ENCODE data around the gene ABCA4. TPM values are rescaled to one million over a fixed set of nuclear protein-coding genes. Genes with fewer than 3 reads are reported as not detected.

The ABCA4 gene
- total RNA-seq, 1 donor from 2014 or later = not detected

GRCh38 chr1:94118471-94118870 lies 2.5 kb downstream of the ABCA4 start:
- intact Hi-C loops (cut with micrococcal nuclease) = no loop called here
- H3K4me1 Mint-ChIP-seq = no peaks in the 10 kb centered on the region
- POLR2A ChIA-PET = no interaction called here
- ATAC-seq (ENCODE audit: low read depth) (no peak), DNase-seq (no peak)
- H3K27ac Mint-ChIP-seq = no peak overlapping the region
- no peaks in the 10 kb centered on the region for H3K9me3 Mint-ChIP-seq
- CTCF ChIA-PET = no interaction called here
- TF ChIP-seq, protein P1, sequence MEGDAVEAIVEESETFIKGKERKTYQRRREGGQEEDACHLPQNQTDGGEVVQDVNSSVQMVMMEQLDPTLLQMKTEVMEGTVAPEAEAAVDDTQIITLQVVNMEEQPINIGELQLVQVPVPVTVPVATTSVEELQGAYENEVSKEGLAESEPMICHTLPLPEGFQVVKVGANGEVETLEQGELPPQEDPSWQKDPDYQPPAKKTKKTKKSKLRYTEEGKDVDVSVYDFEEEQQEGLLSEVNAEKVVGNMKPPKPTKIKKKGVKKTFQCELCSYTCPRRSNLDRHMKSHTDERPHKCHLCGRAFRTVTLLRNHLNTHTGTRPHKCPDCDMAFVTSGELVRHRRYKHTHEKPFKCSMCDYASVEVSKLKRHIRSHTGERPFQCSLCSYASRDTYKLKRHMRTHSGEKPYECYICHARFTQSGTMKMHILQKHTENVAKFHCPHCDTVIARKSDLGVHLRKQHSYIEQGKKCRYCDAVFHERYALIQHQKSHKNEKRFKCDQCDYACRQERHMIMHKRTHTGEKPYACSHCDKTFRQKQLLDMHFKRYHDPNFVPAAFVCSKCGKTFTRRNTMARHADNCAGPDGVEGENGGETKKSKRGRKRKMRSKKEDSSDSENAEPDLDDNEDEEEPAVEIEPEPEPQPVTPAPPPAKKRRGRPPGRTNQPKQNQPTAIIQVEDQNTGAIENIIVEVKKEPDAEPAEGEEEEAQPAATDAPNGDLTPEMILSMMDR (IDR thresholded peaks at IDR 0.05) = no peak
- no peaks in the 10 kb centered on the region for H3K36me3 Mint-ChIP-seq (ENCODE audit: low read depth)
- peaks cover 7% of the 10 kb centered on the region for H3K27me3 Mint-ChIP-seq
- no peak overlapping the region for H3K4me3 Mint-ChIP-seq

DNA sequence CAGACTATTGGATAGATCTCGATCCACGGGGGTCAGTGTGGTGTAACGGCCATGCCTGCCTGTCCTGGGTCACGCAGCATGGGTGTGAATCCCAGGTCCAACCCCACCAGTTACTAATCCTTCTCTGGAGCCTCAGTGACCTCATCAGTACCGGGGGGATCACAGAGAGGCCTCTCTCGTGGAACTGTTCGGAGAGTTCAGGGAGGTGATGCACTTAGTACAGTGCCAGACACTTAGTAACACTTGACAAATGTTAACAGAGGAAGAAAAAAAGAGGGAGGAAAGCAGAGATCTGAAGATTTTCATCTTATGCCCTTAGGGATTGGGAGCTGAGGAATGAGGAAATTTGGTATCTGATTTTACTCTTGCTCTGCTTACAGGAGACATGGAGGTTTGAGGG lies 2.9 kb downstream of the ABCA4 start:
- ChIA-PET POLR2A (no interaction called here), CTCF (no interaction called here)
- H3K27ac Mint-ChIP-seq = no peak overlapping the region
- ATAC-seq (ENCODE audit: low read depth) (no peak), DNase-seq (no peak)
- H3K27me3 Mint-ChIP-seq = peaks cover 7% of the 10 kb centered on the region
- TF ChIP-seq, protein P1 (IDR thresholded peaks at IDR 0.05) = no peak
- no peaks in the 10 kb centered on the region for H3K36me3 Mint-ChIP-seq (ENCODE audit: low read depth)
- H3K4me3 Mint-ChIP-seq = no peak overlapping the region
- no peaks in the 10 kb centered on the region for H3K4me1 Mint-ChIP-seq
- intact Hi-C loops (cut with micrococcal nuclease) = no loop called here
- no peaks in the 10 kb centered on the region for H3K9me3 Mint-ChIP-seq

GRCh38 chr1:94117259-94117851 lies 3.6 kb downstream of the ABCA4 start:
- no peak overlapping the region for H3K27ac Mint-ChIP-seq
- H3K9me3 Mint-ChIP-seq = no peaks in the 10 kb centered on the region
- ATAC-seq (ENCODE audit: low read depth) (no peak), DNase-seq (no peak)
- ChIA-PET CTCF (no interaction called here), POLR2A (no interaction called here)
- TF ChIP-seq, protein P1 (IDR thresholded peaks at IDR 0.05) = no peak
- H3K4me3 Mint-ChIP-seq = no peak overlapping the region
- intact Hi-C loops (cut with micrococcal nuclease) = no loop called here
- no peaks in the 10 kb centered on the region for H3K4me1 Mint-ChIP-seq
- peaks cover 7% of the 10 kb centered on the region for H3K27me3 Mint-ChIP-seq
- H3K36me3 Mint-ChIP-seq (ENCODE audit: low read depth) = no peaks in the 10 kb centered on the region

GRCh38 chr1:94115900-94116436 lies 5.0 kb downstream of the ABCA4 start:
- no peak for DNase-seq
- TF ChIP-seq, protein P1 (IDR thresholded peaks at IDR 0.05) = no peak
- CTCF ChIA-PET = no interaction called here
- intact Hi-C loops (cut with micrococcal nuclease) = no loop called here
- no peaks in the 10 kb centered on the region for H3K9me3 Mint-ChIP-seq
- peaks cover 8% of the 10 kb centered on the region for H3K27me3 Mint-ChIP-seq
- POLR2A ChIA-PET = no interaction called here
- no peaks in the 10 kb centered on the region for H3K4me1 Mint-ChIP-seq
- no peak overlapping the region for H3K27ac Mint-ChIP-seq
- ATAC-seq (ENCODE audit: low read depth) = no peak
- no peaks in the 10 kb centered on the region for H3K36me3 Mint-ChIP-seq (ENCODE audit: low read depth)
- no peak overlapping the region for H3K4me3 Mint-ChIP-seq

DNA sequence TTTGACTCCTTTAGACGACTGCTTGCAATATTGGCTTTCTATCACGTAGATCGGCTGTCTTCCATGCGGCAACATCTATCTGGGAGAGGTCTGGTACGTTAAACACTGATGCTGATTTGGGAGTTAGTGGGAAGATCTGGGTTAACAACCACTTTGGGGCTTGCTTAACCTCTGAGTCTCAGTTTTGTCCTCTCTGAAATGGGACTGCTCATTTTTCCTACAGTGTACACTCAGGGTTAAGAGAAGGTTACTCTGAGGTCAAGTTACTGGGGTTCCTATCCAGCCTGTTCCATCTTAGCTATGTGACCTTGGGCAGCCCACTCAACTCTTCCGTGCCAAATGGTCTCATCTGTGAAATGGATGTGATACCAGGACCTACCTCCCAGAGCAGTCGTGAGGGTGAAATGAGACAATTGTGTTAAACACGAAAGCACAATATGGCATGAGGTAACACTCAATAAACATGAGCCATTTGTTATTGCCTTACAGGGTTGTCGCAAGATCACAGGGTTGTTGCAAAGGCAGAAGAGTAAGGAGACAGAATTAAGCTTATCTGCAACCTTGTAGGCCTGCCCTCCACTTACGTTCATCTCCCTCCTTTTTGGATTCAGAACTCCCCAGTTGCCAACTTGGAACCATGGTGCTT lies 5.6 kb downstream of the ABCA4 start:
- Mint-ChIP-seq H3K9me3 (no peaks in the 10 kb centered on the region), H3K27me3 (peaks cover 12% of the 10 kb centered on the region), H3K4me3 (no peak overlapping the region), H3K27ac (no peak overlapping the region), H3K4me1 (no peaks in the 10 kb centered on the region), H3K36me3 (ENCODE audit: low read depth) (no peaks in the 10 kb centered on the region)
- DNase-seq (no peak), ATAC-seq (ENCODE audit: low read depth) (no peak)
- TF ChIP-seq, protein P1 (IDR thresholded peaks at IDR 0.05) = no peak
- intact Hi-C loops (cut with micrococcal nuclease) = no loop called here
- ChIA-PET CTCF (no interaction called here), POLR2A (no interaction called here)
